Large intestine (tissue), 3 donors: ENCODE data around the gene DNAJC27. TPM values are rescaled to one million over a fixed set of nuclear protein-coding genes. Genes with fewer than 3 reads are reported as not detected.
A peak's percentile ranks its signal among the peaks of the same experiment; 100 is the strongest.

Experiments used
- DNase-seq, 2 donors: peaks; one replicate each; pipeline versions ENCODE4 v3.0.0 to v3.0.0-alpha.2; 2013
- H3K27ac ChIP-seq: one replicate; pipeline ENCODE4 v1.5.1; 2013; ENCODE audit warnings: low read length
- H3K27me3 ChIP-seq: 2 replicates; pipeline ENCODE4 v1.6.1; 2013; ENCODE audit warnings: low read length; ENCODE audit not compliant: control insufficient read depth, insufficient read depth
- H3K36me3 ChIP-seq: 2 replicates; pipeline ENCODE4 v1.6.1; 2013; ENCODE audit warnings: low read length; ENCODE audit not compliant: control insufficient read depth, insufficient read depth
- H3K4me1 ChIP-seq: one replicate; pipeline ENCODE4 v1.6.1; 2013; ENCODE audit warnings: low read length; ENCODE audit not compliant: control insufficient read depth, insufficient read depth
- H3K4me3 ChIP-seq: one replicate; pipeline ENCODE4 v1.5.1; 2013; ENCODE audit warnings: low read length
- H3K9me3 ChIP-seq: one replicate; pipeline ENCODE4 v1.6.1; 2013; ENCODE audit warnings: mild to moderate bottlenecking, low read depth, low read length, moderate library complexity; ENCODE audit not compliant: control insufficient read depth
- WGBS: methylation state at CpG from one replicate; pipeline ENCODE4 v1.1.5; 2013; ENCODE audit warnings: low lambda C conversion rate; ENCODE audit not compliant: insufficient coverage; 5-methylcytosine and 5-hydroxymethylcytosine counted together
- polyA plus RNA-seq: library from polyadenylated mRNA; unstranded; fragments of 120-200 nt; gene quantifications from one replicate; pipeline ENCODE4 v1.2.1, GENCODE V29; 2013

Gene DNAJC27
- polyA plus RNA-seq, 1 donor: 6.5 TPM

- WGBS: no CpG with 5 or more reads among the region's 23 CpGs
- peak overlapping the region; percentile 96 for H3K27ac ChIP-seq
- DNase-seq: no peak
- peaks cover 6% of the 10 kb centered on the region for H3K4me1 ChIP-seq
- peaks cover 3% of the 10 kb centered on the region for H3K36me3 ChIP-seq
- peak overlapping the region; percentile 100 for H3K4me3 ChIP-seq
- no peaks in the 10 kb centered on the region for H3K27me3 ChIP-seq
- H3K9me3 ChIP-seq: no peaks in the 10 kb centered on the region
Measured at GRCh38 chr2:24971286-24971535, 544 bp downstream of the DNAJC27 start.

DNA sequence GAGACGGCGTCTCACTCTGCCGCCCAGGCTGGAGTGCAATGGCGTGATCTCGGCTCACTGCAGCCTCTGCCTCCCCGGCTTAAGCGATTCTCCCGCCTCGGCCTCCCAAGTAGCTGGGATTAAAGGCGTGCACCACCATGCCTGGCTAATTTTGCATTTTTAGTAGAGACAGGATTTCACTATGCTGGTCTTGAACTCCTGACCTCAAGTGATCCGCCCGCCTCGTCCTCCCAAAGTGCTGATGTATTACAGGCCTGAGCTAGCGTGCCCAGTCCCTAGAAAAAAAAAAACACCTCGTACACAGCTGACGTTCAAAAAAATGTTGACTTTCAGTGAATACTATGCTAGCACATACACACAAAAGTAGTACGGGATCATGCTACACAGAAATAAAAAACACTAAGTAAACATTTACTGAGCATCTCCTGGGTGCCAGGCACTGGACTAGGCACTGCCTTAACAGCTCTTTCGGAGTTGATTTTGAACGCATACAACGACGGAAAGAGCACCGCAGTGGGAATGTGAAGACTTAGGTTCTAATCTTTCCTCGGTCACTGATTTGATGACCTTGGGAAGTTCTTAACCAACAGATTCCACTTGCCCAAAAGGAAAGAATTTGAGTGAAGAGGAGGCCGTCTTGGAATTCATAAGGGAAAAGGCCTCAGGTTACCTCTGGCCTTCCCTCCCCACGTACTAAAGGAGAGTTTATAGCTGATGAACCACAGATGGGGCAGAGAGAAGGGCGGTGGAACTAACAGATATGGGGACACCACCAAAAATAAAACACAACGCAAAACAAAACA is 1.1 kb downstream of the DNAJC27 start:
- Histone ChIP-seq H3K4me3 (peak overlapping the region; percentile 100), H3K27ac (peak overlapping the region; percentile 96), H3K27me3 (no peaks in the 10 kb centered on the region), H3K36me3 (peaks cover 6% of the 10 kb centered on the region), H3K9me3 (no peaks in the 10 kb centered on the region), H3K4me1 (peaks cover 6% of the 10 kb centered on the region)
- WGBS: no CpG with 5 or more reads among the region's 27 CpGs
- DNase-seq: no peak

DNA sequence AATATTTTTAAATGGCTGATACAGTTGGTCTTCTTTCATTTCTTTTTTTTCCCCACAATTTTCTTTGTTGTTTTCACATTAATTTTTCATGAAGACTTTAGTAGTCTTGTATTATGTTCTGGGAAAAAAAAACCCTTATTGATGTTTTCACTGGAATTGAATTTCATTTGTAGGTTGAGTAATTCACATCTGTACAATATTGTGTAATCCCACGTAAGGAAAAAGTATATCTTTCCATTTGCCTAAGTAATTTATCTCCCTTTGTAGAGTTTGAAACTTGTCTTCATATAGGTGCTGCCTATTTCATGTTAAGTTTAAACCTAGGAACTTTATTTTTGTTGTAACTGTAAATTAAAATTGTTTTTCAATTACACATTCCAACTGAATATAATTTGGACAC is 2.0 kb downstream of the DNAJC27 start:
- Histone ChIP-seq H3K36me3 (peaks cover 6% of the 10 kb centered on the region), H3K27ac (no peak overlapping the region), H3K4me1 (peaks cover 6% of the 10 kb centered on the region), H3K4me3 (no peak overlapping the region), H3K27me3 (no peaks in the 10 kb centered on the region), H3K9me3 (no peaks in the 10 kb centered on the region)
- no peak for DNase-seq
- WGBS: 60% methylated on average over 1 of the region's 1 CpG

GRCh38 chr2:24961903-24962302 is 9.9 kb downstream of the DNAJC27 start:
- H3K36me3 ChIP-seq: peaks cover 38% of the 10 kb centered on the region

DNA sequence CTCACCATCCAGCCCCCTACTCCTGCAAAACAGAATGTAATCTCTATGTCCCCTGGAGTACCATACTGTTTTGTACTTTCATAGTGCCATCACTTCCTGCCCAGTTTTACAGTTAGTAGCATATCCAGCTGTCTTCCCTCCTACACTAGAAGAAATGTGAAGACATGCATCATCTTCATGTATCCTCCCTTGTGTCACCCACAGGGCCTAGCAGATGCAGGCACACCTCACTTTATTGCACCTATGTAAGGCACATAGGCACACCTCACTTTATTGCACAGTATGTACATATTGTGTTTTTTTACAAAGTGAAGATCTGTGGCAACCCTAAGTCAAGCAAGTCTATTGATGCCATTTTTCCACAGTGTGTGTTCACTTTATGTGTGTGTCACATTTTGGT is 12.0 kb downstream of the DNAJC27 start:
- Histone ChIP-seq H3K9me3 (peaks cover 7% of the 10 kb centered on the region), H3K36me3 (peaks cover 47% of the 10 kb centered on the region), H3K4me1 (no peaks in the 10 kb centered on the region), H3K27ac (no peak overlapping the region), H3K4me3 (no peak overlapping the region), H3K27me3 (no peaks in the 10 kb centered on the region)
- DNase-seq: peak in 1 of 2 donors; percentile 39

More at GRCh38 chr2:24961903-24962302, 9.9 kb downstream of the DNAJC27 start:
- no peaks in the 10 kb centered on the region for H3K9me3 ChIP-seq
- no peaks in the 10 kb centered on the region for H3K27me3 ChIP-seq
- H3K27ac ChIP-seq: no peak overlapping the region
- WGBS: no CpG with 5 or more reads among the region's 1 CpG
- DNase-seq: no peak
- no peaks in the 10 kb centered on the region for H3K4me1 ChIP-seq
- H3K4me3 ChIP-seq: no peak overlapping the region

DNA sequence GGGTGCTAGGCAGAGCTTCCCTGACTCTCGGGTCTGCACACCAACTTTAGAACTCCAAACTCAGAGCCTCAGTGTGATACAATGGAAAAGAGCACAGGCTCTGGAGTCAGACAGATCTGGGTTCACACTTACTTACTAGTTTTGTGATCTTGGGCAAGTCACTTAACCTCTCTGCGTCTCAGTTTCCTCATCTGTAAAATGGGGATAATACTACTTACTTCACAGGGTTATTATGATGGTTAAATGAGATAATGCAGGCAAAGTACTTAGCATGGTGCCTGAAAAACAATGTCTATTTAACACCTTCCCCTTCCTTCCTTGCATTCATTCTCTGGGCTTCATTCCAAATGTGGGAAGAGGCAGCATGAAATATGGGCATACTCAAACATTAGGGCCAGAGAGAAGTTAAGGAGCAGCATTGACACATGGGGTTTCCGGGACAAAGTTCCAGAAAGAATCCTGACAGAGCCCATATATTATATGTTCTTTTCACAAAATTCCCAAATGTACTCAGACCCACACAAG is 13.3 kb downstream of the DNAJC27 start:
- 100% methylated on average over 1 of the region's 3 CpGs for WGBS
- no peaks in the 10 kb centered on the region for H3K4me1 ChIP-seq
- H3K9me3 ChIP-seq: peaks cover 7% of the 10 kb centered on the region
- no peaks in the 10 kb centered on the region for H3K27me3 ChIP-seq
- DNase-seq: no peak
- H3K4me3 ChIP-seq: no peak overlapping the region
- H3K27ac ChIP-seq: no peak overlapping the region
- peaks cover 54% of the 10 kb centered on the region for H3K36me3 ChIP-seq

DNA sequence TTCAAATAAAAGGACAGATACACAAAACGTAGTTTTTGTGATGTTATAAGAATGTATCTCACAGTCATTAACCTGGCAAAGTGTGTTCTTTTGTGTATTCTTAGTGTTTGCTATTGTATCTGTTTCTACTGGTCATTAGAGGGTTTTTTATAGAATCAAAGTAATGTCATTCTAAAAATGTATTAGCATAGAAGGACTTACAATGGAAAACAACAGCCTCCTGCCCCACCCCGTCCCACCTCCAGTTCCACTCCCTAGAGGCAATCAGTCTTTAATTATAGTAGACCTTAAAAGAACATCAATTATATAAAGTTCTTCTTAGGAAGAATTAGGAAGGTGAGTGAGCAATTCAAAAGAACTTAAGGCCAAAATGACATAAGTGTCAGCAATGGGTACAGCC is 13.8 kb downstream of the DNAJC27 start:
- Histone ChIP-seq H3K27me3 (no peaks in the 10 kb centered on the region), H3K4me3 (no peak overlapping the region), H3K36me3 (peaks cover 55% of the 10 kb centered on the region), H3K4me1 (no peaks in the 10 kb centered on the region), H3K27ac (no peak overlapping the region), H3K9me3 (peaks cover 7% of the 10 kb centered on the region)
- 100% methylated on average over 1 of the region's 2 CpGs for WGBS
- DNase-seq: no peak

- Histone ChIP-seq H3K27ac (no peak overlapping the region), H3K4me3 (no peak overlapping the region), H3K36me3 (peaks cover 51% of the 10 kb centered on the region), H3K9me3 (peaks cover 7% of the 10 kb centered on the region), H3K27me3 (no peaks in the 10 kb centered on the region), H3K4me1 (no peaks in the 10 kb centered on the region)
- no CpG with 5 or more reads among the region's 1 CpG for WGBS
- DNase-seq: no peak
Measured at GRCh38 chr2:24957221-24957620, 14.5 kb downstream of the DNAJC27 start.

GRCh38 chr2:24955921-24956320 is 15.8 kb downstream of the DNAJC27 start:
- peaks cover 53% of the 10 kb centered on the region for H3K36me3 ChIP-seq

GRCh38 chr2:24955232-24955631 is 16.5 kb downstream of the DNAJC27 start:
- H3K4me3 ChIP-seq: no peak overlapping the region
- no peak overlapping the region for H3K27ac ChIP-seq
- H3K27me3 ChIP-seq: no peaks in the 10 kb centered on the region
- H3K4me1 ChIP-seq: no peaks in the 10 kb centered on the region
- H3K9me3 ChIP-seq: peaks cover 7% of the 10 kb centered on the region
- DNase-seq: no peak
- peaks cover 52% of the 10 kb centered on the region for H3K36me3 ChIP-seq

More at GRCh38 chr2:24955921-24956320, 15.8 kb downstream of the DNAJC27 start:
- DNase-seq: no peak
- H3K9me3 ChIP-seq: peaks cover 7% of the 10 kb centered on the region
- no peak overlapping the region for H3K4me3 ChIP-seq
- H3K27me3 ChIP-seq: no peaks in the 10 kb centered on the region
- no peak overlapping the region for H3K27ac ChIP-seq
- no peaks in the 10 kb centered on the region for H3K4me1 ChIP-seq

DNA sequence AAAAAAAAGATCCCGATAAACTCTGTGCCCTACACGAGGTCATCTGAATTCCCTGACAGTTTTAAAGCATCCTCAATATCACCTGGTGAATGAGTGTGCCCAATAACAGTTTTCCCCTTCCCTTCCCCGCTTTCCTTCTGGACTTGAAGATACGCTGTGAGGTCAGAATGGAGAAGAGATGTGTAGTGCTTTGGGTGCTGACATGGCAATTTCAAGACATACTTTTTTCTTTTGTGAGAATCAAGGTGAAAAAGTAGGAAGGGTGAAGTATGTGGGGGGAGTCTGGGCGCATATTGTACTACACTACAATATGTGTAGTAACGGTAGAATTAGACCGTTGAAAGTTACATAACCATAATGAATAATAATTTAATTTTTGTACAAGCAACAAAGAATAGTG is 21.7 kb downstream of the DNAJC27 start:
- no peak overlapping the region for H3K27ac ChIP-seq
- WGBS: no CpG with 5 or more reads among the region's 7 CpGs

More for the DNA sequence above, 21.7 kb downstream of the DNAJC27 start:
- Histone ChIP-seq H3K27me3 (no peaks in the 10 kb centered on the region), H3K36me3 (peaks cover 48% of the 10 kb centered on the region), H3K4me3 (no peak overlapping the region), H3K4me1 (no peaks in the 10 kb centered on the region), H3K9me3 (no peaks in the 10 kb centered on the region)
- no peak for DNase-seq
